Osteoblast (primary cell): Measurements from ENCODE around the gene SLC39A7. TPM values are rescaled to one million over a fixed set of nuclear protein-coding genes. Genes with fewer than 3 reads are reported as not detected.

ENCODE experiments used
- DNase-seq: peaks from one replicate; pipeline ENCODE4 v3.0.0; 2011; ENCODE audit warnings: low spot score, mixed read lengths; ENCODE audit not compliant: insufficient read length; ENCODE audit errors: missing footprints
- H2AFZ ChIP-seq: 2 replicates; pipeline ENCODE4 v1.6.0; 2011; ENCODE audit warnings: mild to moderate bottlenecking, low read length
- H3K27ac ChIP-seq: 2 replicates; pipeline ENCODE4 v1.5.1; 2011; ENCODE audit warnings: mild to moderate bottlenecking, low read depth, low read length, moderate library complexity
- H3K27me3 ChIP-seq: 2 replicates; pipeline ENCODE4 v1.6.0; 2012; ENCODE audit warnings: mild to moderate bottlenecking, control low read depth, inconsistent platforms, low read length, moderate library complexity; ENCODE audit not compliant: insufficient read depth
- H3K36me3 ChIP-seq: 2 replicates; pipeline ENCODE4 v1.5.1; 2011; ENCODE audit warnings: mild to moderate bottlenecking, low read length, control low read depth, moderate library complexity; ENCODE audit not compliant: insufficient read depth
- H3K4me1 ChIP-seq: 2 replicates; pipeline ENCODE4 v1.5.1; 2011; ENCODE audit warnings: mild to moderate bottlenecking, low read length, control low read depth, moderate library complexity; ENCODE audit not compliant: insufficient read depth
- H3K4me2 ChIP-seq: 2 replicates; pipeline ENCODE4 v1.6.0; 2011; ENCODE audit warnings: mild to moderate bottlenecking, low read length; ENCODE audit not compliant: insufficient read depth
- H3K4me3 ChIP-seq: fragments of 200-600 bp; sonication (generic); 3 replicates; pipeline ENCODE4 v1.5.1; 2012; ENCODE audit warnings: mild to moderate bottlenecking, low read length, inconsistent platforms; ENCODE audit not compliant: insufficient read depth
- H3K79me2 ChIP-seq: 2 replicates; pipeline ENCODE4 v1.6.0; 2012; ENCODE audit warnings: mild to moderate bottlenecking, low read length, control low read depth, inconsistent platforms; ENCODE audit not compliant: insufficient read depth
- H3K9me3 ChIP-seq: 2 replicates; pipeline ENCODE4 v1.5.1; 2011; ENCODE audit warnings: low read depth, low read length, control low read depth
- H4K20me1 ChIP-seq: 2 replicates; pipeline ENCODE4 v1.6.0; 2012; ENCODE audit warnings: mild to moderate bottlenecking, low read length, control low read depth; ENCODE audit not compliant: insufficient read depth
- CTCF ChIP-seq: IDR thresholded peaks from 2 replicates; pipeline ENCODE4 v1.5.1; 2011; ENCODE audit warnings: mild to moderate bottlenecking, low read depth, low read length, moderate library complexity; ENCODE audit errors: extremely low read depth
- total RNA-seq: library from RNA; depleted of rRNA; stranded (reverse); fragments of >200 nt; gene quantifications from 2 replicates; pipeline ENCODE4 v1.2.3, GENCODE V29; 2012

The SLC39A7 gene
- total RNA-seq, 1 donor = 108 TPM

GRCh38 chr6:33236852-33237251 lies 36.2 kb downstream of the SLC39A7 start:
- H3K36me3 ChIP-seq = no peaks in the 10 kb centered on the region
- no peaks in the 10 kb centered on the region for H3K9me3 ChIP-seq
- H3K79me2 ChIP-seq = no peaks in the 10 kb centered on the region
- no peaks in the 10 kb centered on the region for H4K20me1 ChIP-seq
- H3K4me2 ChIP-seq = no peak overlapping the region
- DNase-seq = no peak
- H3K27ac ChIP-seq = no peak overlapping the region
- no peak for TF ChIP-seq CTCF
- no peak overlapping the region for H3K4me3 ChIP-seq
- no peaks in the 10 kb centered on the region for H3K4me1 ChIP-seq
- H3K27me3 ChIP-seq = peaks cover 22% of the 10 kb centered on the region
- no peak overlapping the region for H2AFZ ChIP-seq

GRCh38 chr6:33237741-33238140 lies 37.1 kb downstream of the SLC39A7 start:
- Histone ChIP-seq H3K4me1 (no peaks in the 10 kb centered on the region), H3K36me3 (no peaks in the 10 kb centered on the region), H3K27ac (no peak overlapping the region), H3K79me2 (no peaks in the 10 kb centered on the region), H3K4me3 (no peak overlapping the region), H3K9me3 (no peaks in the 10 kb centered on the region), H3K27me3 (peaks cover 28% of the 10 kb centered on the region), H3K4me2 (no peak overlapping the region), H2AFZ (no peak overlapping the region), H4K20me1 (no peaks in the 10 kb centered on the region)
- no peak for DNase-seq
- no peak for TF ChIP-seq CTCF

- Histone ChIP-seq H3K79me2 (no peaks in the 10 kb centered on the region), H3K4me2 (no peak overlapping the region), H2AFZ (no peak overlapping the region), H4K20me1 (no peaks in the 10 kb centered on the region), H3K4me3 (no peak overlapping the region), H3K4me1 (no peaks in the 10 kb centered on the region), H3K27ac (no peak overlapping the region), H3K9me3 (no peaks in the 10 kb centered on the region), H3K36me3 (no peaks in the 10 kb centered on the region), H3K27me3 (peaks cover 14% of the 10 kb centered on the region)
- TF ChIP-seq CTCF = no peak
- no peak for DNase-seq
Observed at GRCh38 chr6:33241968-33242367, 41.3 kb downstream of the SLC39A7 start.

GRCh38 chr6:33243476-33243875 lies 42.8 kb downstream of the SLC39A7 start:
- peaks cover 14% of the 10 kb centered on the region for H3K27me3 ChIP-seq
- peaks cover 10% of the 10 kb centered on the region for H3K4me1 ChIP-seq
- H3K9me3 ChIP-seq = no peaks in the 10 kb centered on the region
- no peak overlapping the region for H3K4me3 ChIP-seq
- H3K36me3 ChIP-seq = no peaks in the 10 kb centered on the region
- no peak overlapping the region for H2AFZ ChIP-seq
- TF ChIP-seq CTCF = no peak
- H4K20me1 ChIP-seq = no peaks in the 10 kb centered on the region
- DNase-seq = no peak
- no peak overlapping the region for H3K27ac ChIP-seq
- H3K4me2 ChIP-seq = no peak overlapping the region
- H3K79me2 ChIP-seq = no peaks in the 10 kb centered on the region
